NT2/D1 (cell line): Measurements from ENCODE around the gene KANSL2.

ENCODE experiments used
- YY1 ChIP-seq: IDR thresholded peaks from 2 replicates; pipeline ENCODE4 v1.6.1; 2011; ENCODE audit not compliant: insufficient read length, insufficient read depth
- ZNF274 ChIP-seq: IDR thresholded peaks from 2 replicates; pipeline ENCODE4 v1.6.1; 2011; ENCODE audit warnings: mild to moderate bottlenecking, low read depth, low read length

DNA sequence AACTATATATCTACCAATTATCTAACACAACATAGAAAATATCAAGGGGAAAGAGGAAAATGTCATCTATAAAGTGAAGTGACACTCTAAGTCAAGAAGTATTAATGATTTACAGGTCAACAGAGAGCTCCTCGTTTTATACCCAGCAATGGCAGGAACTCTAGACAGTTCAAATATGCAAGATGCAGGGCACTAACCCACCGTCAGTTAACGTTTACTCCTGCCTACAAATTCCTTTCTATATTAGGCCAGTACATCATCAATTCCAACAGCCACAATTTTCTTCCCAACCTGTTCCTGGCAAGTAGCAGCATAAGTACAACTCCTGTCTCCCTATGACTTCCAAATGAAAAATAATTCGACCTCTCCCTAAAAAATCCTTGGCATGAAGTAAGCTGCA lies 9.0 kb upstream of the KANSL2 start:
- TF ChIP-seq ZNF274 (no peak), YY1 (no peak)
